Testis (tissue), 2 donors: ENCODE results near the gene KHSRP.

Experiments
- POLR2A ChIP-seq: fragments of 450-650 bp; IDR thresholded peaks from one replicate; pipeline ENCODE4 v1.6.1; 2017; ENCODE audit warnings: antibody characterized with exemption, mild to moderate bottlenecking, moderate library complexity
- TF ChIP-seq, protein P1 (sequence below), 3 experiments: fragments of 450-650 bp in 2 of 3; fragments of 200-600 bp in 1 of 3; sonication (generic) in 1 of 3; IDR thresholded peaks; one replicate each; pipeline ENCODE4 v1.5.1; 2016 to 2019; ENCODE audit warnings: antibody characterized with exemption in 3 of 3, mild to moderate bottlenecking in 2 of 3, moderate library complexity in 1 of 3

DNA sequence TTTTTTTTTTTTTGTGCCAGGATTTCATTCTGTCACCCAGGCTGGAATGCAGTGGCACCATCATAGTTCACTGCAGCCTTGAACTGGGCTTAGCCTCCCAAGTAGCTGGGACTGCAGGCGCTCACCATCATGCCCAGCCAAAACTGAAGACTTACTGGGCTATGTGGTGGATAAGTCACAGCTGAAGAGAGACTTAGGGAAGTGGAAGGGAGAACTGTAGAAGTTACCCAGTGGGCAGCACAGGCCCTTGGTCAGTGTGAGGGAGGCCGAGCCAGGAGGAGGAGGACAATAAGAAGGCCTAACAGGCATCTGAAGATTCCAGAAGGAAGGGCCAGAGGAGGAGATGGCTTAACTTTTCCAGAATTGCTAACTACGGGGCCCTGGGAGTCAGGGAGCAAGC, 44.9 kb downstream of the KHSRP start:
- TF ChIP-seq, protein P1, sequence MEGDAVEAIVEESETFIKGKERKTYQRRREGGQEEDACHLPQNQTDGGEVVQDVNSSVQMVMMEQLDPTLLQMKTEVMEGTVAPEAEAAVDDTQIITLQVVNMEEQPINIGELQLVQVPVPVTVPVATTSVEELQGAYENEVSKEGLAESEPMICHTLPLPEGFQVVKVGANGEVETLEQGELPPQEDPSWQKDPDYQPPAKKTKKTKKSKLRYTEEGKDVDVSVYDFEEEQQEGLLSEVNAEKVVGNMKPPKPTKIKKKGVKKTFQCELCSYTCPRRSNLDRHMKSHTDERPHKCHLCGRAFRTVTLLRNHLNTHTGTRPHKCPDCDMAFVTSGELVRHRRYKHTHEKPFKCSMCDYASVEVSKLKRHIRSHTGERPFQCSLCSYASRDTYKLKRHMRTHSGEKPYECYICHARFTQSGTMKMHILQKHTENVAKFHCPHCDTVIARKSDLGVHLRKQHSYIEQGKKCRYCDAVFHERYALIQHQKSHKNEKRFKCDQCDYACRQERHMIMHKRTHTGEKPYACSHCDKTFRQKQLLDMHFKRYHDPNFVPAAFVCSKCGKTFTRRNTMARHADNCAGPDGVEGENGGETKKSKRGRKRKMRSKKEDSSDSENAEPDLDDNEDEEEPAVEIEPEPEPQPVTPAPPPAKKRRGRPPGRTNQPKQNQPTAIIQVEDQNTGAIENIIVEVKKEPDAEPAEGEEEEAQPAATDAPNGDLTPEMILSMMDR (IDR thresholded peaks at IDR 0.05), result no peak
- TF ChIP-seq POLR2A, result no peak
